GM18867 (cell line): ENCODE measurements around the gene ESAM.
A peak's percentile ranks its signal among the peaks of the same experiment; 100 is the strongest.
"Not testable (repeated sequence)": the region's sequence is repeated elsewhere in the genome, so short reads cannot be mapped to it uniquely, and the experiment has no call there.

Experiments
- ATAC-seq: cut with Tn5 transposase; IDR thresholded peaks from one replicate; pipeline ENCODE4 v1.9.1; 2021; ENCODE audit warnings: mild to moderate bottlenecking, moderate library complexity; ENCODE audit not compliant: unreplicated experiment

The ESAM gene

GRCh38 chr11:124776865-124777645 lies 15.0 kb upstream of the ESAM start:
- ATAC-seq, result no peak

DNA sequence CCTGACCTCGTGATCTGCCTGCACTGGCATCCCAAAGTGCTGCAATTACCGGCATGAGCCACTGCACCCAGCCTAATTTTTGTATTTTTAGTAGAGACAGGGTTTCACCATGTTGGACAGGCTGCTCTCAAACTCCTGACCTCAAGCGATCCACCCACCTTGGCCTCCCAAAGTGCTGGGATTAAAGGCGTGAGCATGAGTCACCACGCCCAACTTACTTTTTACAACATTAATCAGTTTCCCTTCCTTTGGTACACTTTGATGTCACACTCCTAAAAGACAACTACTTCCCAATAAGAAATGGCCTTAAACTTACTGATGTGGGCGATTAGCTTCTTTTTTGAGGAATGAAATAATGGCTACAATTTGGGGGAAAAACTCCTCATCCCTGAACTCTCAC lies 8.9 kb upstream of the ESAM start:
- not testable (repeated sequence) for ATAC-seq

DNA sequence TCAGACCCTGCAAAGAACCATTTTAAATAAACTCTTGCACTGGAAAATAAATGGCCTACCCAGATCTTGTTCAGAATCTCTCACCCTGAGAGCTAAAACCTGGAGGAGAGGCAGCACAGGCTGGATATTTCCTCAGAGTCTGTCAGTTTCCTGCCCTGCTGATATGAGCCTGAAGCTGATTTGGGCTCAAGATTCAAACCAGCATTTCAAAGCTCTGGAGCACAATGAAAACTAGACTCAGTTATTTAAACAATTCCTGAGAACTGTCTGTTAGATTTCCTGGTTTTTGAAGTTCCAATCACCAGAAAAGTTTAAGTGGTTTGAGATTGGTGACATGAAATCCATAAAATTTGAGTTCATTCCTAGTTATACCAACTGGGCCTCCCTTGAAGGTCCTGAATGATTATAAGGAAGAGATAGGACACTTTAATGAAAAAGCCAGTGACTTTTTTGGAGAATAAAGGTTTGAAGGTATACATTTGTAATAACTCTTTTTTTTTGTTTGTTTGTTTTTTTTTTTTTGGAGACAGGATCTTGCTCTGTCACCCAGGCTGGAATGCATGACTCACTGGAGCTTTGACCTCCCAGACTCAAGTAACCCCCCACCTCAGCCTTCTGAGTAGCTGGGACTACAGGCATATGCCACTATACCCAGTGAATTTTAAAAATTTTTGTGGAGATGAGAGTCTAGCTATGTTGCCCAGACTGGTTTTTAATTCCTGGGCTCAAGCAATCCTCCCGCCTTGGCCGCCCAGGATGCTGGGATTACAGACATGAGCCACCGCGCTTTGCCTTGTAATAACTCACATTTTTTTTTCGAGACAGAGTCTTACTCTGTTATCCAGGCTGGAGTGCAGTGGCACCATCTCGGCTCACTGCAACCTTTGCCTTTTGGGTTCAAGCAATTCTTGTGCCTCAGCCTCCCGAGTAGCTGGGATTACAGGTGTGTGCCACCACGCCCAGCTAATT lies 8.0 kb upstream of the ESAM start:
- ATAC-seq, result no peak

DNA sequence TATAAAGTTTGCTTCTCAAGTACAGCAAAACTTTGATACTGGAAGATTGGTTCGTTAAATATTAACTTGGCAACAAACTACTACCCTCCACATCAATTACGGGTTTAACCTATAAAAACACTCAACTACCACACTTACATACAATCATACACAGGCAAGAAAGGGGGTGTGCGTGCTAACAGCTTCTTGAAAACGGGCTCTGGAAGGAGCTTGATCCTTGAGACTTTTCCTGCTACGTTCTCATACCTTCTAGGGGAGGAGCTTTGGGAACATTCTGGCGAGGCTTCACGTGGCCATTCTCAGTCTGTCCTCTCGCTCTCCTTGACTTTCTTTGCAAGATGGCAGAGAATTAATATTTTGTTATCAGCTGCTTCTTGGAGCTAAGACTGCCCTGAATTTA lies 6.8 kb upstream of the ESAM start:
- no peak for ATAC-seq

DNA sequence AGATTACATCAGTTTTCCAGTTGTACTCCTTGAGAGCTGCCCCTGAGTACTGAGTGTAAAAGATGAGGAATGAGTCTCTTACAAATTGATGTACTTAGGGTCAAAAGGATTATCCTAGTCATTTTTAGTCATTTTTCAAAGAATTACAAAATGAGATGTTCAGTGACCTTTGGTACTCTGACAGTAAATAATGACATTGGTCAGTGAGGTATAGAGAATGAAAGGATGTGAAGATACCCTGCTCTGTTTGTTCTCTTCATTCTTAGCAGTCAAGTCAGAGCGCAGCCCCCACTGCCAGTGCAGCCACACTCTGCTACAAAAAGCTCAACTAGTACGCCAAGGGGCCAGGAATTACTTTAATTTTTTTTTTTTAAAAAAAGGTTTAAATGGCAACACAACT lies 4.1 kb upstream of the ESAM start:
- ATAC-seq, result no peak

- peak; percentile 35 for ATAC-seq
Measured at GRCh38 chr11:124763156-124763947, 1.3 kb upstream of the ESAM start.

- peak; percentile 22 for ATAC-seq
Measured at GRCh38 chr11:124762624-124763155, 600 bp upstream of the ESAM start.

- no peak for ATAC-seq
Measured at GRCh38 chr11:124761301-124762104, 587 bp downstream of the ESAM start.

DNA sequence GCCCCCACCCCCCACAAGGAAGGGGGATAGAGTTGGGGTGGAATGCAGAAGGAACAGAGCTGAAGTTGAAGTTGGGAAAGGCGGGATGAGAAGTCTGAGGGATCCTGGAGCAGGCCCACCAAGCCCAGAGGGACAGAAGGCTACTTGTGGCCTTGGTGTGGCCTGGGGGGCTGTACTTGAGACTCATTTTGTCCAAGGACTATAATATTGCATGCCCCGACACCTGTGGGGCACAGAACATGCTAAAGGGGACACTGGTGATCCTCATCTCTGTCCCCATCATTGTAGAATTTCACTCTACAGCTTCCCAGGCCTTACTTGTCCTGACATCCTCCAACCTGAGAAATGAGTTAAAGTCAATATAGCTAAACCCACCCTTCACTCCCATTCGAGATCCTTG lies 1.3 kb downstream of the ESAM start:
- ATAC-seq, result no peak

- no peak for ATAC-seq
Measured at GRCh38 chr11:124760205-124760652, 1.9 kb downstream of the ESAM start.

DNA sequence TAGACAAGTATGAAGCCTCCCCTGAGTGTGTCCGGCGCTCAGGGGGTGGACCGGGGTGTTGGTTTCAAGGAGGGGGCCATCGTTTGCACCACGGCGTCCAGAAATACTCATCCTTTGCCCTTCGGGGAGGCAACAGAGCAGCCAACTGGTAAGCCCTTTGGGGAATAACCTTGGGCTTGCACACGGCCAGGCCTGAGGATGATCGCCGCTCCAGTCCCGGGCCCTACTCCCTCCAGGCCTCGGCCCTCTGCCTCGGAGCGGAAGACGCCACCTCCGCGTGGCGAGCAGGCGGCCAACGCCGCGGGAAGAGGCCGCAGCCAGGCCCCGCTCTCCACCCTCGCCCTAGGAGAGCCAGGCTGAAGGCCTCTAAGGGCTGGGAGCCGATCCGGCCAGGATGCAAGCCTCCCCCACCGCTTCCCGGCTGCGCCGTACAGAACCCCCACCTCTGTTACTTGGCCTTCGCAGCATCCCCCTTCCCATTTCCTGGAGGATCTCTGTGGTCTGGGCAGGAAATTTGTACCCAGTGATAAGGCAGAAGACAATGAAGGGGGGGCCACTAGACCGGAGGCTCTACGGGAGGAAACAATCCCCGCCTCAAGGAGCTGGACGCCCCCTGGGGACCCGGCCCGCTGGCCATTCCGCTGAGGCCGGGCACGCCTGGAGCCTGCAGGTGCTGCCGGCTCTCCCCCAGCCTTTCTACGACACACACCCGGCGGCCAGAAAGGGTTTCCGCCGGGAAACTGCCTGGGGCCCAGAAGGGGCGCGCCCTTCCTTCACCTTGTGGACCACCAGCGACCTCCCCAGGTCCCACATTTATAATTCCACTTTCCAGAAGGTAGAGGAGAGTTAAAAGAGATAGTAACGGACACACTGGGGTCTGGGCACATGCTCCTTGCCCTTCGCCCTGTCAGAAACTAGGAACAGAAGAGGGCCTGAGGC lies 2.6 kb downstream of the ESAM start:
- no peak for ATAC-seq

- ATAC-seq, result peak; percentile 58
Measured at GRCh38 chr11:124758355-124759265, 3.5 kb downstream of the ESAM start.

- ATAC-seq, result no peak
Measured at GRCh38 chr11:124757320-124757719, 4.8 kb downstream of the ESAM start.

- ATAC-seq, result no peak
Measured at GRCh38 chr11:124756753-124757227, 5.3 kb downstream of the ESAM start.

- ATAC-seq, result no peak
Measured at GRCh38 chr11:124756033-124756752, 5.9 kb downstream of the ESAM start.

GRCh38 chr11:124754710-124755109 lies 7.4 kb downstream of the ESAM start:
- ATAC-seq, result no peak

DNA sequence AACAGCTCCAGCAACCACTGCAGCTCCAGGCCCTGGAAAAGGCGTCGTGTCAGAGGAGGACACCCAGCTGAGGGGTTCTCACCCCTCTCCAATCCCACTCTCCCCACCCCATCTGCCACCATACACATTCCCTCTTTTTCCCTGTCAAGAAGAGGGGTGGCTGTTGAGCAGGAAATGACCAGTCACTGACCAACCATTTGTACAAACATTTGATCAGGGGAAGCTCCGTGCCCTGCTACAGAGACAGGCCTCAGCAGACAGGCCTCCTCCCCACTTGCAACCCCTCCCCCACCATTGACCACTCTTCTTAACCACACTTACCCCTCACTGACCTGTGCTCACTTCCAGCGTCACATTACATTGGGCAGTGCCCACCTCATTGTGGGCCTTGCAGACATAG lies 7.8 kb downstream of the ESAM start:
- no peak for ATAC-seq
